Measurements from ENCODE around the gene PIGL.

- TF ChIP-seq CTCF (IDR thresholded peaks at IDR 0.05) (no peak), POLR2A (IDR thresholded peaks at IDR 0.05) (no peak), POLR2AphosphoS5 (IDR thresholded peaks at IDR 0.05) (no peak)
These were observed 37.9 kb downstream of the PIGL start for GRCh38 chr17:16254773-16255400.

Data from breast epithelium (tissue), 3 donors.